Endothelial cell of umbilical vein (primary cell): ENCODE measurements around the gene SNX22. TPM values are rescaled to one million over a fixed set of nuclear protein-coding genes. Genes with fewer than 3 reads are reported as not detected.

ENCODE experiments used
- BruUV-seq: library from RNA; stranded (reverse); fragments of 400-500 nt; replicated peaks from 2 replicates; lab custom pipeline; 2021; lab: Mats Ljungman, UMichigan
- CTCF ChIA-PET: fragments of 300-600, 350-600 bp; sonication (Branson Sonifier 250); formaldehyde crosslinking; loops from one replicate; lab custom pipeline; 2021; ENCODE audit warnings: antibody characterized with exemption, inconsistent platforms; lab: Charles Lee
- POLR2A ChIA-PET: fragments of 300-600, 350-600 bp; sonication (Branson Sonifier 250); formaldehyde crosslinking; loops from one replicate; lab custom pipeline; 2021; ENCODE audit warnings: antibody characterized with exemption, inconsistent platforms; lab: Charles Lee
- DNase-seq: peaks from one replicate; pipeline ENCODE4 v3.0.0-alpha.2; 2011; ENCODE audit warnings: low read depth, low spot score
- FAIRE-seq: peaks from 2 replicates; lab custom pipeline; 2011; peaks lifted over from hg19 to GRCh38; lab: Jason Lieb, UNC
- H2AFZ ChIP-seq: 2 replicates; pipeline ENCODE4 v1.6.0; 2012; ENCODE audit warnings: low read depth, low read length, control low read depth, inconsistent platforms
- H3K27ac ChIP-seq: 2 replicates; pipeline ENCODE4 v1.5.1; 2011; ENCODE audit warnings: low read depth, mild to moderate bottlenecking, control low read depth, low read length, moderate library complexity; ENCODE audit not compliant: insufficient read depth
- H3K27me3 ChIP-seq, 2 experiments: 2 replicates each; pipeline versions ENCODE4 v1.6.0 to v1.6.1; 2011; ENCODE audit warnings: low read length in 2 of 2, mixed read lengths in 1 of 2; ENCODE audit not compliant: control insufficient read depth in 2 of 2, insufficient read depth in 2 of 2
- H3K36me3 ChIP-seq, 2 experiments: 2 replicates in 1 of 2; 3 replicates in 1 of 2; pipeline ENCODE4 v1.5.1; 2011; ENCODE audit warnings: low read length in 2 of 2, mild to moderate bottlenecking in 1 of 2, moderate library complexity in 1 of 2; ENCODE audit not compliant: control insufficient read depth in 2 of 2, insufficient read depth in 2 of 2; ENCODE audit errors: extremely low read depth in 1 of 2
- H3K4me1 ChIP-seq: 3 replicates; pipeline ENCODE4 v1.5.1; 2011; ENCODE audit warnings: mild to moderate bottlenecking, low read length; ENCODE audit not compliant: control insufficient read depth, insufficient read depth; ENCODE audit errors: extremely low read depth
- H3K4me2 ChIP-seq: 2 replicates; pipeline ENCODE4 v1.6.1; 2011; ENCODE audit warnings: low read length, control low read depth, mixed read lengths; ENCODE audit not compliant: insufficient read depth
- H3K4me3 ChIP-seq, 3 experiments: fragments of 200-600 bp in 1 of 3; sonication (generic), shearing (Covaris generic) in 1 of 3; replicated peaks in 1 of 3; 2 replicates each; pipeline ENCODE4 v1.5.1; 2011 to 2016; ENCODE audit warnings: control low read depth in 3 of 3, low read length in 3 of 3, mild to moderate bottlenecking in 2 of 3, inconsistent platforms in 1 of 3, low read depth in 1 of 3, moderate library complexity in 1 of 3; ENCODE audit not compliant: insufficient read depth in 1 of 3
- H3K79me2 ChIP-seq: 2 replicates; pipeline ENCODE4 v1.6.0; 2012; ENCODE audit warnings: low read length, inconsistent platforms; ENCODE audit not compliant: control insufficient read depth, insufficient read depth
- H3K9ac ChIP-seq: replicated peaks from 2 replicates; pipeline ENCODE3; 2011; ENCODE audit warnings: low read length, control low read depth; ENCODE audit not compliant: insufficient read depth; ENCODE audit errors: extremely low read depth
- H3K9me1 ChIP-seq: replicated peaks from 3 replicates; pipeline ENCODE4 v1.6.0; 2011; ENCODE audit warnings: mild to moderate bottlenecking, low read length; ENCODE audit not compliant: control insufficient read depth, insufficient read depth; ENCODE audit errors: extremely low read depth
- H3K9me3 ChIP-seq: replicated peaks from 2 replicates; pipeline ENCODE4 v1.5.1; 2012; ENCODE audit warnings: low read length, inconsistent platforms; ENCODE audit not compliant: control insufficient read depth, insufficient read depth
- H4K20me1 ChIP-seq: replicated peaks from 2 replicates; pipeline ENCODE3; 2011; ENCODE audit warnings: mild to moderate bottlenecking, low read length; ENCODE audit not compliant: control insufficient read depth, insufficient read depth; ENCODE audit errors: extremely low read depth
- CTCF ChIP-seq, 2 donors: IDR thresholded peaks; 1 replicate in 1 of 2; 2 replicates in 1 of 2; pipeline ENCODE4 v1.5.1; 2011; ENCODE audit warnings: low read length in 2 of 2, mild to moderate bottlenecking in 2 of 2, moderate library complexity in 2 of 2, control low read depth in 1 of 2, inconsistent platforms in 1 of 2, low read depth in 1 of 2; ENCODE audit not compliant: insufficient read depth in 1 of 2; ENCODE audit errors: extremely low read depth in 1 of 2
- EZH2 ChIP-seq: IDR thresholded peaks from 2 replicates; pipeline ENCODE4 v1.6.1; 2012; ENCODE audit warnings: borderline replicate concordance, low read depth, mild to moderate bottlenecking, moderate library complexity, low read length, inconsistent platforms; ENCODE audit not compliant: severe bottlenecking
- FOS ChIP-seq: IDR thresholded peaks from 2 replicates; pipeline ENCODE4 v1.6.1; 2011; ENCODE audit warnings: mild to moderate bottlenecking, low read length, moderate library complexity, borderline replicate concordance; ENCODE audit not compliant: insufficient read depth
- GATA2 ChIP-seq: IDR thresholded peaks from 2 replicates; pipeline ENCODE4 v1.7.0; 2011; ENCODE audit warnings: low read depth, mild to moderate bottlenecking, moderate library complexity, mixed read lengths, low read length; ENCODE audit not compliant: insufficient read length, insufficient read depth
- JUN ChIP-seq: IDR thresholded peaks from 2 replicates; pipeline ENCODE4 v1.6.1; 2011; ENCODE audit warnings: borderline replicate concordance, low read depth; ENCODE audit not compliant: insufficient read length, insufficient read depth
- MAX ChIP-seq: IDR thresholded peaks from 2 replicates; pipeline ENCODE4 v1.6.1; 2011; ENCODE audit not compliant: insufficient read depth, insufficient read length
- MYC ChIP-seq: IDR thresholded peaks from one replicate; pipeline ENCODE4 v1.6.1; 2011; ENCODE audit warnings: mild to moderate bottlenecking, low read depth, low read length
- POLR2A ChIP-seq: IDR thresholded peaks from 2 replicates; pipeline ENCODE4 v1.6.1; 2012; ENCODE audit warnings: low read depth, mild to moderate bottlenecking, control low read depth, low read length
- POLR2AphosphoS5 ChIP-seq: IDR thresholded peaks from 2 replicates; pipeline ENCODE4 v1.6.1; 2012; ENCODE audit warnings: low read depth, mild to moderate bottlenecking, control low read depth, low read length, moderate library complexity; ENCODE audit not compliant: insufficient read depth
- dilution Hi-C: fragments of 300-500 bp; cut with MboI; formaldehyde crosslinking; loops from one replicate; pipeline ENCODE4 v1.15.0; 2019; ENCODE audit warnings: low sequenced_read_pairs; ENCODE audit not compliant: extremely low pct_ligation_motif_present
- intact Hi-C: fragments of 100-400 bp; cut with micrococcal nuclease; formaldehyde crosslinking; loops from one replicate; pipeline ENCODE4 v1.10.0; 2022
- polyA plus RNA-seq, 4 experiments: library from polyadenylated mRNA; depleted of rRNA in 3 of 4; stranded (reverse) in 3 of 4; unstranded in 1 of 4; fragments of >200 nt; gene quantifications; 2 replicates each; pipeline versions ENCODE4 v1.2.1 to v1.2.3, GENCODE V29; 2011 to 2012; ENCODE audit warnings: missing spikeins in 1 of 4
- total RNA-seq: library from RNA; stranded (reverse); gene quantifications from 2 replicates; pipeline ENCODE4 v1.2.3, GENCODE V29; 2021

SNX22 gene
- total and polyA plus RNA-seq, 2 donors (not counting 3 experiments of a cell fraction or from before 2014, with no cell fraction given): 0.14 to 0.73 TPM

- FAIRE-seq (peak; percentile 24), DNase-seq (no peak)
- Histone ChIP-seq H2AFZ (no peak overlapping the region), H3K9me3 (no peaks in the 10 kb centered on the region), H3K9me1 (peaks cover 3% of the 10 kb centered on the region), H3K36me3 (peaks cover 9 to 27% of the 10 kb centered on the region in 2 experiments), H3K27ac (no peak overlapping the region), H3K9ac (no peak overlapping the region), H4K20me1 (peaks cover 2% of the 10 kb centered on the region), H3K4me2 (no peak overlapping the region), H3K4me3 (no peak overlapping the region), H3K4me1 (peaks cover 15% of the 10 kb centered on the region), H3K79me2 (peaks cover 47% of the 10 kb centered on the region), H3K27me3 (no peaks in the 10 kb centered on the region)
- TF ChIP-seq POLR2AphosphoS5: no peak
- TF ChIP-seq CTCF (IDR thresholded peaks at IDR 0.05; ENCODE audit: extremely low read depth in 1 of 2, insufficient read depth in 1 of 2, low read depth in 1 of 2, low read length in 2 of 2): no peak
- no peak for TF ChIP-seq MYC
- TF ChIP-seq FOS: no peak
- TF ChIP-seq MAX: no peak
- TF ChIP-seq JUN: no peak
- TF ChIP-seq POLR2A: no peak
- TF ChIP-seq GATA2: no peak
- TF ChIP-seq EZH2: no peak
- dilution Hi-C loops (no loop called here), intact Hi-C loops (no loop called here)
- no TSS peak for BruUV-seq
- ChIA-PET POLR2A (no interaction called here), CTCF (interaction anchor here (1.6 to 1.9 kb wide), 2 partner anchors 18 to 42 kb away, joined by 4 to 8 read pairs; partner anchors contain the start of gene CIAO2A)
Observed at GRCh38 chr15:64111679-64112050, 39.9 kb upstream of the SNX22 start.
